ENCODE results near the gene CHMP4B. TPM values are rescaled to one million over a fixed set of nuclear protein-coding genes. Genes with fewer than 3 reads are reported as not detected.
"Not testable (repeated sequence)": the region's sequence is repeated elsewhere in the genome, so short reads cannot be mapped to it uniquely, and the experiment has no call there.

Gene CHMP4B
- total RNA-seq, 1 experiment from 2014 or later = 31.8 TPM

- Histone ChIP-seq H3K36me3 (replicated peaks; ENCODE audit: control insufficient read depth, insufficient read depth, low read length) (no peaks in the 10 kb centered on the region; the same call in 1 of the 2 replicates), H3K27me3 (ENCODE audit: control insufficient read depth, insufficient read depth, low read length) (no peaks in the 10 kb centered on the region), H3K4me3 (ENCODE audit: insufficient read depth, low read depth, low read length) (no peak overlapping the region)
- DNase-seq = no peak
Observed at GRCh38 chr20:33783256-33783655, 27.9 kb upstream of the CHMP4B start.

DNA sequence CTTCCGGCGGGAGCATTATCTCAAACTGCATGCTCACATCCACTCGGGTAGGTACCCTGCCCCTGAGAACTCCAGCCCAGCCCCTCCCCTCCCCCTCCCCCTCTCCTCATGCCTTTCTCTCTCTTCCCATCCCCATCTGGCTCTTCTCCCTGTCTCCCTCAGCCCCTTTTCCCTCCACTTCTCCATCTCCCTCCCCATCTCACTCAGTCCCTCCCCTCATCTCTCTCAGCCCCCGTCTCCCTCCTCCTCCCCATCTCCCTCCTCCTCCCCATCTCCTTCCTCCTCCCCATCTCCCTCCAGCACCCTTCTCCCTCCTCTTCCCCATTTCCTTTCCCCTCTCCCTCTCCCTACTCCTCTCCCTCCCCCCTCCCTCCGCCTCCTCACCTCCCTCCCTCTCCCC is 27.3 kb upstream of the CHMP4B start:
- DNase-seq = no peak

GRCh38 chr20:33784225-33784624 is 26.9 kb upstream of the CHMP4B start:
- Histone ChIP-seq H3K4me3 (ENCODE audit: insufficient read depth, low read depth, low read length) (no peak overlapping the region), H3K36me3 (replicated peaks; ENCODE audit: control insufficient read depth, insufficient read depth, low read length) (no peaks in the 10 kb centered on the region; the same call in 1 of the 2 replicates), H3K27me3 (ENCODE audit: control insufficient read depth, insufficient read depth, low read length) (no peaks in the 10 kb centered on the region)
- DNase-seq = peak; percentile 53

More for the DNA sequence above, 27.3 kb upstream of the CHMP4B start:
- no peak overlapping the region for H3K4me3 ChIP-seq (ENCODE audit: insufficient read depth, low read depth, low read length)
- H3K27me3 ChIP-seq (ENCODE audit: control insufficient read depth, insufficient read depth, low read length) = no peaks in the 10 kb centered on the region
- H3K36me3 ChIP-seq (replicated peaks; ENCODE audit: control insufficient read depth, insufficient read depth, low read length) = no peaks in the 10 kb centered on the region; the same call in 1 of the 2 replicates

DNA sequence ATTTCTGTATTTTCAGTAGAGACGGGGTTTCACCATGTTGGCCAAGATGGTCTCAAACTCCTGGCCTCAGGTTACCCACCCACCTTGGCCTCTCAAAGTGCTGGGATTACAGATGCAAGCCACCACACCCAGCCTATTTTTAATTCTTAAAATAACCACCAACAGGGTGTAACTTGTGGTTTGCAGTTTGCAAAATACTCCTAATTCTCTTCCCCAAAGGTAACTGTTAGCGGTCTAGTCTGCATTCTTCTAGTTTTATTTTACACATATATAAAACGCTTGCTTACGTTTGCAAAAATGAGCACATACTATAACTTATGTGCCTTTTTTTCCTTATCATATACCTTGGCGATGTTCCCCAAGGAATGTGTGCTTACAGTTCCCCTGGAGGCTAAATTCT is 25.6 kb upstream of the CHMP4B start:
- H3K36me3 ChIP-seq (replicated peaks; ENCODE audit: control insufficient read depth, insufficient read depth, low read length) = no peaks in the 10 kb centered on the region; the same call in 1 of the 2 replicates
- no peaks in the 10 kb centered on the region for H3K27me3 ChIP-seq (ENCODE audit: control insufficient read depth, insufficient read depth, low read length)
- DNase-seq = no peak
- H3K4me3 ChIP-seq (ENCODE audit: insufficient read depth, low read depth, low read length) = no peak overlapping the region

- Histone ChIP-seq H3K4me3 (ENCODE audit: insufficient read depth, low read depth, low read length) (no peak overlapping the region), H3K36me3 (replicated peaks; ENCODE audit: control insufficient read depth, insufficient read depth, low read length) (no peaks in the 10 kb centered on the region; the same call in 1 of the 2 replicates), H3K27me3 (ENCODE audit: control insufficient read depth, insufficient read depth, low read length) (no peaks in the 10 kb centered on the region)
- no peak for DNase-seq
Observed at GRCh38 chr20:33787253-33787891, 23.8 kb upstream of the CHMP4B start.

DNA sequence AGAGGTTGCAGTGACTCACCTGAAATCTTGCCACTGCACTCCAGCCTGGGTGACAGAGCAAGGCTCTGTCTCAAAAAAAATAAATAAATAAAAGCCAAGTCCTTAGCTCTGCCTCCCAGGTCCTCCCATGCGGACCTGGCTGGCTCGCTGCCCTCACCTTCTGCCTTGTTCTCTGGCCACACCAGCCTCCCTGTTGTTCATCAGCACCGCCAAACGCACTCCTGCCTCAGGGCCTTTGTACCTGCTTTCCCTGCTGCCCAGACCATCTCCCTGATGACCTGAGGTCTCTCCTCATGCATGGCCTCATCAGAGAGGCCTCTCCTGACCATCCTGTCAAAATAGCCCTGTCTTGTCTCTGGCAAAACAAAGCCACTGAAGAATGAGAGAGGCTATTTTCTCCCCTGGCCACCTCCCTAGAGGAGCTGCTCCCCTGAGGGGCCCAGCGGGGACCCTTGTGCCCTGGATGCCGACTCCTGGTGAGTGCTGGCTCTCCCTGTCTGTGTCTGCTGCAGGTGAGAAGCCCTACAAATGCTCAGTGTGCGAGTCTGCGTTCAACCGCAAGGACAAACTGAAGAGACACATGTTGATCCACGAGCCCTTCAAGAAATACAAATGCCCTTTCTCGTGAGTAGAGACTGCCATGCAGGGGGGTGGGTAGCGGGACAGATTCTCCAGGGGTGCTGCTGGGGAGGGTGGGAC is 22.6 kb upstream of the CHMP4B start:
- H3K4me3 ChIP-seq (ENCODE audit: insufficient read depth, low read depth, low read length) = no peak overlapping the region
- DNase-seq = no peak
- H3K36me3 ChIP-seq (replicated peaks; ENCODE audit: control insufficient read depth, insufficient read depth, low read length) = no peaks in the 10 kb centered on the region; the same call in 1 of the 2 replicates
- no peaks in the 10 kb centered on the region for H3K27me3 ChIP-seq (ENCODE audit: control insufficient read depth, insufficient read depth, low read length)

GRCh38 chr20:33789109-33789857 is 21.9 kb upstream of the CHMP4B start:
- H3K27me3 ChIP-seq (ENCODE audit: control insufficient read depth, insufficient read depth, low read length) = no peaks in the 10 kb centered on the region
- H3K36me3 ChIP-seq (replicated peaks; ENCODE audit: control insufficient read depth, insufficient read depth, low read length) = no peaks in the 10 kb centered on the region; the same call in 1 of the 2 replicates
- DNase-seq = no peak
- H3K4me3 ChIP-seq (ENCODE audit: insufficient read depth, low read depth, low read length) = no peak overlapping the region

GRCh38 chr20:33789858-33790182 is 21.3 kb upstream of the CHMP4B start:
- no peak for DNase-seq
- no peaks in the 10 kb centered on the region for H3K27me3 ChIP-seq (ENCODE audit: control insufficient read depth, insufficient read depth, low read length)
- H3K4me3 ChIP-seq (ENCODE audit: insufficient read depth, low read depth, low read length) = no peak overlapping the region
- H3K36me3 ChIP-seq (replicated peaks; ENCODE audit: control insufficient read depth, insufficient read depth, low read length) = no peaks in the 10 kb centered on the region; the same call in 1 of the 2 replicates

DNA sequence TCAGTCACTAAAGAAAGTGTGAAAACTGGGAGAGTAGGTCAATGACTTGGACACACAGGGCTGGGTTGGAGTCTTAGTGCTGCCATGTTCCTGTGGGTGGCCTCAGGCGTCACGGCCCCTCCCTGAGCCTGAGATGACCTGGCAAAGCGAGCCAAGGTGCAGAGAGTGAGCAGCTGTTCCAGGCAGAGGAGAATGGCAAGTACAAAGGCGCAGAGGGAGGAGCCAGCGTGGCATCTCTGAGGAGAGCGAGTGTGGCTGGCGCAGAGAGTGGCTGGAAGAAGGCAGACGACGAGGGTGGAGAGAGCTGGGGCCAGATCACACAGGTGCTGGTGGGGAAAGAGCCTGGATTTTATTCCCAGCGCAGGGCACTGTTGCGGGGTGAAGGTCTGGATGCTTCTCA is 20.6 kb upstream of the CHMP4B start:
- Histone ChIP-seq H3K36me3 (replicated peaks; ENCODE audit: control insufficient read depth, insufficient read depth, low read length) (no peaks in the 10 kb centered on the region), H3K4me3 (ENCODE audit: insufficient read depth, low read depth, low read length) (no peak overlapping the region)
- DNase-seq = no peak

DNA sequence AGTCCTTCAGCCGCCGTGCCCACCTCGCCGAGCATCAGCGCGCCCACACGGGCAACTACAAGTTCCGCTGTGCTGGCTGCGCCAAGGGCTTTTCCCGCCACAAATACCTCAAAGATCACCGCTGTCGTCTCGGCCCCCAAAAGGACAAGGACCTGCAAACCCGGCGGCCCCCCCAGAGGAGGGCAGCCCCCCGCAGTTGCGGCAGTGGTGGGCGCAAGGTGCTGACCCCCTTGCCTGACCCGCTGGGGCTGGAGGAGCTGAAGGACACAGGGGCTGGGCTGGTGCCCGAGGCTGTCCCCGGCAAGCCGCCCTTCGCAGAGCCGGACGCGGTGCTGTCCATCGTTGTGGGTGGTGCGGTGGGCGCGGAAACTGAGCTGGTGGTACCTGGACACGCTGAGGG is 20.1 kb upstream of the CHMP4B start:
- Histone ChIP-seq H3K4me3 (ENCODE audit: insufficient read depth, low read depth, low read length) (no peak overlapping the region), H3K36me3 (replicated peaks; ENCODE audit: control insufficient read depth, insufficient read depth, low read length) (no peaks in the 10 kb centered on the region), H3K27me3 (ENCODE audit: control insufficient read depth, insufficient read depth, low read length) (no peaks in the 10 kb centered on the region)
- peak; percentile 40 for DNase-seq

More for the DNA sequence above, 20.6 kb upstream of the CHMP4B start:
- H3K27me3 ChIP-seq (ENCODE audit: control insufficient read depth, insufficient read depth, low read length) = no peaks in the 10 kb centered on the region

DNA sequence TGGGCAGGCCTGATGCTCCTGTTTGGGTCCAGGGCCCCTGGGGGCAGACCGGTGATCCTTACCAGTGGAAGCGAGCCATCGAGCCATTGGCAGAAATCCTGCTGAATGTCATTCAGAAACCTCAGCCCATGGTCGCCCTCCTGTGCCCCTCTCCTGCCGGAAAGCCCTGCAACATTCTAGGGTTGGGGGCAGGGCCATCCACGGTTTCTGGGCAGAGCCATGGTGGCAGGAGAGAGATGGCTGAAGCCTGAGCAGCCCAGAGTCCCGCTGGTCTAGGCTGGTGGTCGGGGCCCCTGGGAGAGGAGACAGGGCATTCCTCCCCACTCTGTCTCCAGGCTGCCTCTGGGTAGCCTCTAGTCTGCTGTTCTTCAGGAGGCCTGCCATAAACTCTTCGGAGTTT is 19.6 kb upstream of the CHMP4B start:
- no peak overlapping the region for H3K4me3 ChIP-seq (ENCODE audit: insufficient read depth, low read depth, low read length)
- peak; percentile 32 for DNase-seq
- no peaks in the 10 kb centered on the region for H3K36me3 ChIP-seq (replicated peaks; ENCODE audit: control insufficient read depth, insufficient read depth, low read length)
- H3K27me3 ChIP-seq (ENCODE audit: control insufficient read depth, insufficient read depth, low read length) = no peaks in the 10 kb centered on the region

- peak; percentile 93 for DNase-seq
- Histone ChIP-seq H3K27me3 (ENCODE audit: control insufficient read depth, insufficient read depth, low read length) (no peaks in the 10 kb centered on the region), H3K4me3 (ENCODE audit: insufficient read depth, low read depth, low read length) (no peak overlapping the region), H3K36me3 (replicated peaks; ENCODE audit: control insufficient read depth, insufficient read depth, low read length) (no peaks in the 10 kb centered on the region)
Observed at GRCh38 chr20:33791959-33792597, 19.1 kb upstream of the CHMP4B start.

- DNase-seq; H3K36me3 ChIP-seq (replicated peaks; ENCODE audit: control insufficient read depth, insufficient read depth, low read length); H3K4me3 ChIP-seq (ENCODE audit: insufficient read depth, low read depth, low read length); H3K27me3 ChIP-seq (ENCODE audit: control insufficient read depth, insufficient read depth, low read length): not testable (repeated sequence)
Observed at GRCh38 chr20:33792598-33792989, 18.6 kb upstream of the CHMP4B start.

DNA sequence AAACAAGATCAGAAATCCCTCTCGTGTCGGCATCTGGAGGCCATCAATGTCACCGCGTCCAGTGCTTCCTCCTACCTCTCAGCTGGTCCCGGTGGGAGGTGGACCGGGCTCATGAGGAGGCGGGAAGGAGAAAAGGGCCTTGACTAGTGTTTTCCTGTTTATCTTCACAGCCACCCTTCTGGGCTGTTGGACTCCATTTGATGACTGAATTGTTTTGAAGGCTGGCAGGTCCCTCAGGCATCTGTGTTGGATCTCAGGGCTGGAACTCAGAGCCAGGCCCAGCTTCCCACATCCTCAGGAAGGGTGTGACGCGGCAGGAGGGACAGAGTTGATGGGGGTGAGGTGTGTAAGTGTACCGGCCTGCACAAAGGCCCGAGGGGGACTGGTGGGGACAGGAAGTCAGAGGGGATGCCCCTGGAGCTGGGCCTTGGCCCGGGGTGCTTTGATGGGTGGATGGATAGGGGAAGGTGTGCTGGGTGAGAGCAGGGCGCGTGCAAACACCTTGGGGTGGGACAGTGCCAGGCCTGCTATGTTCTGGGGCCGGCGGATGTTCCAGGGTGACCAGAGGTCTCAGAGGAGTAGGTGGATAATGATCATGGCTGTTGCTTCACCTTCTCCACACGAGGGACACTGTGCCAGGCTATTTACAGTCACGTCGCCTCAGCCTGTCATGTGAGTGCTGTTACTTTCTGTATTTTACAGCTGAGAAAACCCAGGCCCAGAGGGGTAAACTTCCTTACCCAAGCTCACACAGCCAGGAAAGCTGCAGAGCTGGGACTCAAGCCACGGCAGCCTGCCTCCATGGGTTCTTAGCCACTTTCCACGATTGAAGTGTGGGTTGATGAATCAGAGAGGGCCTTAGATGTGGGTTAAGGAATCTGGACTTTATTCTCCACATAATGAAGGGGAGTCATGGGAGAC is 17.9 kb upstream of the CHMP4B start:
- Histone ChIP-seq H3K36me3 (replicated peaks; ENCODE audit: control insufficient read depth, insufficient read depth, low read length) (no peaks in the 10 kb centered on the region), H3K4me3 (ENCODE audit: insufficient read depth, low read depth, low read length) (no peak overlapping the region), H3K27me3 (ENCODE audit: control insufficient read depth, insufficient read depth, low read length) (no peaks in the 10 kb centered on the region)
- peak; percentile 45 for DNase-seq

All from H7 (cell line).